ENCODE measurements around the gene FAM171A1.

FAM171A1 gene

GRCh38 chr10:15321431-15322341 is 49.4 kb downstream of the FAM171A1 start:
- TF ChIP-seq GATA2 (IDR thresholded peaks at IDR 0.05; ENCODE audit: low read depth, low read length) (no peak), GATA3 (IDR thresholded peaks at IDR 0.05; ENCODE audit: low read depth, low read length) (no peak)

DNA sequence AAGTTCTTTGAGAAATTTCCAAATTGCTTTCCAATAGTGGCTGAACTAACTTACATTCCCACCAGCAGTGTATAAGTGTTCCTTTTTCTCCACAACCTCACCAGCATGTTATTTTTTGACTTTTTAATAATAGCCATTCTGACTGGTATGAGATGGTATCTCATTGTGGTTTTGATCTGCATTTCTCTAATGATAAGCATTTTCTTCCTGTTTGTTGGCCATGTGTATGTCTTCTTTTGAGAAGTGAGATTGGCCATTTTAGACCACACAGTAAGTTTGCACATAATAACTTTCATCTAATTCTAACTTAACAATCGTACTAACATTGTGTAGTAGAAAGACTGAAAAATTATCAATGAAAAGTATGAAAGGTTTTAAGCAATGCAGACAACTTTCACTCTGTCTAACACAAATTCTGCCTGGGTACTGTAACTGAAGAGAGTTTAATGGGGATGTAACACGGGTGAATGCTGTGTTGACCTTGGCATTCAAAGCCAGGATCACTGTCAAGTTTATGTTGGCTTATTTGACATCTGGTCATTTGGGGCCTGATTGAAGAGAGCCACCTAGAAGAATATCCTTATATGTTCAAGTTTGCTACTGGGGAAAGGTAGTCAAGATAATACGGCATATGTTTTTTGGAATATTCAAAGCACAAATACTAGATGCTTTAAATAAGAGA is 50.4 kb downstream of the FAM171A1 start:
- TF ChIP-seq GATA2 (IDR thresholded peaks at IDR 0.05; ENCODE audit: low read depth, low read length), result no peak

GRCh38 chr10:15320118-15320517 is 51.0 kb downstream of the FAM171A1 start:
- TF ChIP-seq GATA3 (IDR thresholded peaks at IDR 0.05; ENCODE audit: low read depth, low read length) (no peak), GATA2 (IDR thresholded peaks at IDR 0.05; ENCODE audit: low read depth, low read length) (no peak)

DNA sequence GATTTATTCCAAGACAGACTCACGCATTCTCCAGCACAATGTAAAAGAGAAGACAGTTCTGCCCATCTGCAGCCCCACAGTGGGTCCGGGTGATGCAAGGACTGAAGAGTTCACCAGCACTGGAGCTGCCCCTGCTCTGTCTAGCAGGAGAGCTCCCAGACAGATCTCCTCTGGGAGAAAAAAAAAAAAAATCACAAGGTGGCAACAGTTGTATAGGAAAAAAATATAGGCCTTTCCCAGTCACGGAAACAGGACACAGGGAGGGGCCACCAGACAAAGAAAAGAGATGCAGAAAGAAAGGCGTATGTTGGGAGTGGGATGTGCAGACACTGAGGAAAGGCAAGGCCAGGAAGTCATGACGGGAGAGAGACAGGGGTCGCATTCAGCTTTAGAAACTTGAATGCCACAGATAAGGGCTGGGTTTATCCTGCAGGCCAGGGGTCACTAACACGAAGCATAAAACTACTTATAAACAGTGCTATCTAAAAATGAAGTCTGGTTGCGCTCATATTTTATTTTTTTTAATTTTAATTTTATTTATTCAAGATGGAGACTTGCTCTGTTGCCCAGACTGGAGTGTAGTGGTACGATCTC is 54.1 kb downstream of the FAM171A1 start:
- TF ChIP-seq GATA3 (IDR thresholded peaks at IDR 0.05; ENCODE audit: low read depth, low read length) (no peak), GATA2 (IDR thresholded peaks at IDR 0.05; ENCODE audit: low read depth, low read length) (no peak)

- TF ChIP-seq GATA3 (IDR thresholded peaks at IDR 0.05; ENCODE audit: low read depth, low read length), result no peak
- TF ChIP-seq GATA2 (IDR thresholded peaks at IDR 0.05; ENCODE audit: low read depth, low read length), result no peak
Observed at GRCh38 chr10:15316145-15316544, 54.9 kb downstream of the FAM171A1 start.

DNA sequence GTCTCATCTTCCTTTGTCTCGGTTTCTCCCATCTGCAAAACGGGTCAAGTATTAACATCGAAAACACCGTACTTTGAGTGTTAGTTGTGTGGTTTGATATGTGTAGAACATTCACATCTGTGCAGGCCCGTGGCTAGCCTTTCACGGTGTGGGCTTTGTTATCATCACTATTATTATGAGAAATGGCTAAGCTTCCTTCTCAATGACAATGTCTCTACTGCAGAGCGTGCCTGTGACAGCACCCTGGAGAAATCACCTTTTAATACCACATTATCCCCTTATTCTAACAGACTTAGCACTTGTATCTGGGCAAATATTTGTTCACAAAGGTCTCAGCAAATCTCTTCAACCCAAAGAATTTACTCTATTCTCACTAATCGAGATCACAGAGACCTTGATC is 55.8 kb downstream of the FAM171A1 start:
- TF ChIP-seq GATA3 (IDR thresholded peaks at IDR 0.05; ENCODE audit: low read depth, low read length) (no peak), GATA2 (IDR thresholded peaks at IDR 0.05; ENCODE audit: low read depth, low read length) (no peak)

GRCh38 chr10:15314482-15315045 is 56.5 kb downstream of the FAM171A1 start:
- TF ChIP-seq GATA3 (IDR thresholded peaks at IDR 0.05; ENCODE audit: low read depth, low read length), result no peak
- no peak for TF ChIP-seq GATA2 (IDR thresholded peaks at IDR 0.05; ENCODE audit: low read depth, low read length)

DNA sequence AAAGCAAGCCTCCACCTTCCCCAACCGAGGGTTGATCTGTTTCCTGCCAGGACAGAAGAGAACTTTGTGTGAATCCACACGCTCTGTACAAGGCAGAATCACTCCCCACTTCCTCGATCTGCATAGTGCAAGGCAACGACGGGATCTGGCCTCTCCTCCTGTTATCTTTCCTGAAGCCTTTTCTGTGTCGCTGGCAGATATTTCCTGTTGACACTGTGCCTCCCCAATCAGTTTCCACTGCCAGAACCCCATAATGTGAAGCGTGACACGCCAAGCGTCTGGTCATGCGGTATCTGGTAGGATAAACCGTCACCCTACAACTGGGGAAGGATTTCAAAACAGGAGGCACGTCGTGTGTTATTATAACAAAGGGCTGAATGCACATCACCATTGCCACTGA is 57.2 kb downstream of the FAM171A1 start:
- TF ChIP-seq GATA2 (IDR thresholded peaks at IDR 0.05; ENCODE audit: low read depth, low read length), result peak; percentile 60
- no peak for TF ChIP-seq GATA3 (IDR thresholded peaks at IDR 0.05; ENCODE audit: low read depth, low read length)

- no peak for TF ChIP-seq GATA2 (IDR thresholded peaks at IDR 0.05; ENCODE audit: low read depth, low read length)
- TF ChIP-seq GATA3 (IDR thresholded peaks at IDR 0.05; ENCODE audit: low read depth, low read length), result no peak
Observed at GRCh38 chr10:15313047-15313446, 58.0 kb downstream of the FAM171A1 start.

GRCh38 chr10:15311569-15312280 is 59.4 kb downstream of the FAM171A1 start:
- TF ChIP-seq GATA3 (IDR thresholded peaks at IDR 0.05; ENCODE audit: low read depth, low read length), result no peak
- TF ChIP-seq GATA2 (IDR thresholded peaks at IDR 0.05; ENCODE audit: low read depth, low read length), result no peak

DNA sequence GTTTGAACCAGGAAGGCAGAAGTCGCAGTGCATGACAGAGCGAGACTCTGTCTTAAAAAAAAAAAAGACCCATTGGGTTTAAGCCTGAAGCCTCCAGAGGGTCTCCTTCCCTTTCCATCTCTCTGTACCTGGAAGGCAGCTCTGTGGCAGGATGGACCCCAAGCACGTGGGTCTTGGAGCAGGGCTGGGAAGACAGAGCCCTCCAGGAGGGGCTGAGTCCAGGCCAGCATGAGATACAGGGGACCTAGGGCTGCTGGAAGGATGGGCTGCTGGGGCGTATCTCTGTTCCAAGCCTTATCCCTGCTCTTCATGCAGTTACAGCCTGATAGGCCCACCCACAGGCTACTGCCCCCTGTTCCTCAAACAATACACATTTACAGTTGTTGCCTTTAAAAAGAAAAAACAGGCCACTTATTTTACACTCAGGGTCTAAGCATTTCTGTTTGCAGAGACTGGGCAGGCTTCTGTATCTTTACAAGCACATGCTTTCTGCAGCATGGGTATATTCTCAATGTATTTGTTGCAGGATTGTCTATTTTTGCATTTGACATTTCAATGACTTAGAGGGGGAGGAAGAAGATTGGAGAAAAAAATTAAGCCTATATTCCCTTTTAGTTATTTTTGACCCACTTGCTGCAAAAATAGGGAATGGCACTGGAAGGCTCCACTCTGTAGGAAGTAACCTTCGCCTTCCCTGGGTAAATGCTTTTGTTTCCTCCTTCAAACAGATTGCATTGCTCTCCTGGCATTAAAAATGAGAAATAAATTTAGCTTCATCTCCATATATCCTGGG is 60.1 kb downstream of the FAM171A1 start:
- TF ChIP-seq GATA2 (IDR thresholded peaks at IDR 0.05; ENCODE audit: low read depth, low read length) (no peak), GATA3 (IDR thresholded peaks at IDR 0.05; ENCODE audit: low read depth, low read length) (no peak)

GRCh38 chr10:15309221-15309620 is 61.9 kb downstream of the FAM171A1 start:
- TF ChIP-seq GATA2 (IDR thresholded peaks at IDR 0.05; ENCODE audit: low read depth, low read length) (no peak), GATA3 (IDR thresholded peaks at IDR 0.05; ENCODE audit: low read depth, low read length) (no peak)

DNA sequence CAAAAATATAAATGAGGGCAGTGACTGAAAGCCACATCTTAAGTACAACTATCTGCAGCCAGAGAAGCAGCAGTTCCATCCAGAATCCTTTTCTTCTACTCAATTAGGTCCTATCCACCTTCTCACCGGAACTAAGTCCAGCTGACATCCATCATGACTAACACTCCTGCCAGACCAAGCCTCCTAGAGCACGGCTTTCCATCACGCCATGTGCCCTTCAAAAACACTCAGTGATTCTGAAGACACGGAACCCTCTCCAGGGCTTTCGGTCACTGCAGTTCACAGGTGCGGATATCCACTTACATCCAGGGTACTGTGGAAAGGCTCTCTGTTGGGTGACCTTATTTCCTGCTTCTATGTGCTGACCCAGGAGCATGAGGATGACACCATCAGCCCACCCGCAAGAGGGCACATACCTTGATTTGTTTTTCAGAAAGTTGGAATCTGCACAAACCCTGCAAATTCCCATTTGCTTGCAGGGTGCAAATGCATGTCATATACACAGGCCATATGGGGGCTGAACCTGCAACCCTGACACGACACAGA is 64.3 kb downstream of the FAM171A1 start:
- TF ChIP-seq GATA3 (IDR thresholded peaks at IDR 0.05; ENCODE audit: low read depth, low read length), result no peak
- TF ChIP-seq GATA2 (IDR thresholded peaks at IDR 0.05; ENCODE audit: low read depth, low read length), result no peak
